Superior temporal gyrus (tissue), 1 donor: ENCODE measurements around the gene GPM6B.
"Not testable (repeated sequence)": the region's sequence is repeated elsewhere in the genome, so short reads cannot be mapped to it uniquely, and the experiment has no call there.

ENCODE experiments used
- DNase-seq: peaks from one replicate; pipeline ENCODE4 v3.0.0-alpha.2; 2016; ENCODE audit errors: extremely low spot score

Gene GPM6B

GRCh38 chrX:13730523-13730922 lies 86.4 kb downstream of the GPM6B start:
- not testable (repeated sequence) for DNase-seq

GRCh38 chrX:13726583-13726982 lies 90.3 kb downstream of the GPM6B start:
- DNase-seq = not testable (repeated sequence)

GRCh38 chrX:13724878-13725277 lies 92.0 kb downstream of the GPM6B start:
- DNase-seq = not testable (repeated sequence)

GRCh38 chrX:13721819-13722519 lies 94.9 kb downstream of the GPM6B start:
- peak; percentile 45 for DNase-seq

GRCh38 chrX:13721371-13721770 lies 95.5 kb downstream of the GPM6B start:
- no peak for DNase-seq
